GM19468 (cell line): Measurements from ENCODE around the gene LDLRAD4.

ENCODE experiments used
- ATAC-seq: cut with Tn5 transposase; IDR thresholded peaks from one replicate; pipeline ENCODE4 v1.9.1; 2021; ENCODE audit warnings: mild to moderate bottlenecking, moderate library complexity, moderate number of reproducible peaks; ENCODE audit not compliant: unreplicated experiment; ENCODE audit errors: extremely low read depth

The LDLRAD4 gene

DNA sequence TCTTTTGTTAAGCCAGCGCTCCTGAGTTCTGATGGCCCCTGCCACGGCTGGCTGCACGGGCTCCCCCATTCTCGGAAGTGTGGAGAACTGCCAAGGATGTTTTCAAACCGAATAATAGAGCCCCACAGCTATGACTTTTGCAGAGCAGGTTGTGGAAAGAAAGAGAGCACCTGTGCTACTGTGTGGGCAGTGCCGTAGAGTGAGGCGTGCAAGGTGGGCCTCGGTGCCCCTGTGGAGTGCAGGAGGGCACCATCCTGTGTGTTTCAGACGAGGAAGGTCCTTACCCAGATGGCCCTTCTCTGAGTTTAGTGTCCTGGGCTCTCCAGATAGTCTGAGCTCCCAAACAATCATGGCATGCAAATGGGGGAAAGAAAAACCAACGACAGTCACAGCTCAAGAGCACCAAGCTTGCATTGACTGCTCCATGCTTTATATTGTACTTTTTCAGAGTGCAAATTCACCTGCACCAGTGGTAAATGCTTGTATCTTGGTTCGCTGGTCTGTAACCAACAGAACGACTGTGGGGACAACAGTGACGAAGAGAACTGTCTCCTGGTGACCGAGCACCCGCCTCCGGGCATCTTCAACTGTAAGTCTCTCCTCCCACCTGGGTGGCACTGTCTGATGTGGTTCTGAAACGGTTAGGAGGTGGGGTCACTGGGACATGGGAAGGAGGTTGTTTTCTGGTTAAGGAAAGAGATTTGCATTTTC, 219.4 kb downstream of the LDLRAD4 start:
- ATAC-seq = no peak

GRCh38 chr18:13438507-13439056, 220.0 kb downstream of the LDLRAD4 start:
- ATAC-seq = no peak

DNA sequence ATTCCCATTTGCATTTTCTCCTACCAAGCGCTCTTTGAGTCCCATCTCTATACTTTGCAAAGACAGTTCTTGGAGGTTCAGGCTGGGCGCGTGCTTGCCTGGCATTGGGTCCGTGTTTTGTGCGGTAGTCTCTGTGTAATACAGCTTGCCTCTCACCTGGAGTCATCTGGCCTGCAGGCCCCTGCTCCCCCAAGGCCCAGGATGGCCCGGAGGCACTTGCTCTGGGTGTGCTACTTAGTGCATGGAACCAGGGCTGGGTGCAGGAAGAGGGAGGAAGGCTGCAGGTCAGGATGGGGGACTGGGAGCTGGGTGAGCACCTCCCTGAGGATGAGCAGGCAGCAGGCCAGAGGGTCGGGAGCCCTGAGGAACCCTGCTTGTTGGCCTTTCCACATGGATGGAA, 220.9 kb downstream of the LDLRAD4 start:
- ATAC-seq = no peak

DNA sequence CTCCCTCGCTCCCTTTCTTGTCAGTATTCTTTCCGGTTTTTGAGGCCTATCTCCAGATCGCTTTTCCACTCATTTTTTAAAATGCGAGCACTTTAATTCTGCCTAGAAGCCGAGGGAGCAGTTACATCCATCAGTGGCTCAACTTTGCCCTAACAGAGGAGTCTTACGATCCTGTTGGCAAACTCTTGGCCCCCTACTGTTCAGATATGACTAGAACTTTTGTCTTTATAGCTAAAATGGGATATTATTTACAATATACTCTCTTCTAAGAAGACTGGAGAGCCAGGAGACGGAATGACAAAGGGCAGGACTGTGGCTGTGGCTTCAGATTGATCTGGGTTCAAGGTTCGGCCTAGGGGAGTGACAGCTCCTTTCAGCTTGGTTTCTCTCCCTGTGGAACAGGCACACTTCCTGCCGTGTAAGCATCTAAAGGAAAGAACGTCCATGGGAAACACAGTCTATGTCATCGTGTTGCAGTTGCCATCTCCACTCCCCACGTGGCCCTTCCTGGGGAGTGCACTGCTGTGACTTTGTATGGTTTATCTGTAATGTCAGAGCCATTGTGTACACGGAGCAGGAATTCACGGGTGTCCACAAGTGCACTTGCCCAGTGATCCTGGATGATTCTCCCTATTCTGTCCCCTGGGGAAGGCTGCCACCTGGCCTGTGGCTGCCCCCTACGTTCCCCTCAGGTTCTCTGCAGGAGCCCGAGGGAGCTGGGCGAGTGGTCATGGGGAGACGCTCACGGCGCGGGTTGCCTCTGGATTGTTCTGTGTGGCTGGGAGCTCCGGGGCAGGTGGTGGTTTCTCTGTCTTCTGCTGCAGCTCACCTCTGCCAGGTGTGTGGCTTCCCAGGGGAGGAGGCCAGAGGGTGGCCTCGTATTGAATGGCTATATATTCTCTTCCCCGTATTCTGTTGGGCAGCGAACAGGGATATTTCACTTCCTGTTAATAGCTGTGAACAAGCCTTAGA, 222.0 kb downstream of the LDLRAD4 start:
- no peak for ATAC-seq

- ATAC-seq = no peak
Measured at GRCh38 chr18:13441736-13442135, 223.2 kb downstream of the LDLRAD4 start.

DNA sequence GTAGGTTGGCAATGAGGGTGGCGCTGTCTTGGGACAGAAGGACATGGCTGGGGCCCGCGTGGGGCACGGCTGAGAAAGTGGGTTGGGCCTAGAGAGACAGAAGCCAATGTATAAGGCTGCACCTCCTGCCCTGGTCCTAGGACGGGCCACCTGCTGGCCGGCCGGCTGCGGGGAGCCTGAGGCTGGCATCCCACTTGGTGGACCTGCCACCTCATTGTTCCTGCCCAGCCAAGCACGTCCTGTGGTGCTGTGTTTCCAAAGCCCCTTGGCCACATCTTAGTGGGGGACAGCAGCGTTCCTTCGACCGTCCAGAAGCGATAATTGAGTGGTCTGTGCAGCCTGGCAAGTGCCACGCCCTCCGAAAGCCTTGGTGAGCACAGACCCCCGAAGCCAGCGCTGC, 223.9 kb downstream of the LDLRAD4 start:
- ATAC-seq = no peak

DNA sequence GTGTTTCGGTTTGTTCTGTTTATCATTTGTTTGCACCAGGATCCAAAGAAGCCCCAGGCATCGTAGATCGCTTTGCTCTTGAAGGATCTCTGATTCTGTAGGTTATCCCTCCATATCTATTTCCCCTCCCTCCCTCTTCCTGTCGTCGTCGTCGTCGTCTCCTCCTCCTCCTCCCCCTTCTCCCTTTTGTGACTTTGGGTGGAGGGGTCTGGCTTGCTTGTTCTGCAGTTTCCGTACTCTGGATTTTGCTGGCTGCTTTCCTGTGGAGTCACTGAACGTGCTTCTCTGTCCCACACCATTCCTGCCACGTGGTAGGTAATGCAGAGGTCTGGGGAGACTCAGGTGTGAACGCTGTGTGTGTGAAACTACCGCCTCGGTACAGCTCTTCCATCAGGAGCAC, 225.0 kb downstream of the LDLRAD4 start:
- ATAC-seq = no peak

- no peak for ATAC-seq
Measured at GRCh38 chr18:13444430-13445240, 226.1 kb downstream of the LDLRAD4 start.

DNA sequence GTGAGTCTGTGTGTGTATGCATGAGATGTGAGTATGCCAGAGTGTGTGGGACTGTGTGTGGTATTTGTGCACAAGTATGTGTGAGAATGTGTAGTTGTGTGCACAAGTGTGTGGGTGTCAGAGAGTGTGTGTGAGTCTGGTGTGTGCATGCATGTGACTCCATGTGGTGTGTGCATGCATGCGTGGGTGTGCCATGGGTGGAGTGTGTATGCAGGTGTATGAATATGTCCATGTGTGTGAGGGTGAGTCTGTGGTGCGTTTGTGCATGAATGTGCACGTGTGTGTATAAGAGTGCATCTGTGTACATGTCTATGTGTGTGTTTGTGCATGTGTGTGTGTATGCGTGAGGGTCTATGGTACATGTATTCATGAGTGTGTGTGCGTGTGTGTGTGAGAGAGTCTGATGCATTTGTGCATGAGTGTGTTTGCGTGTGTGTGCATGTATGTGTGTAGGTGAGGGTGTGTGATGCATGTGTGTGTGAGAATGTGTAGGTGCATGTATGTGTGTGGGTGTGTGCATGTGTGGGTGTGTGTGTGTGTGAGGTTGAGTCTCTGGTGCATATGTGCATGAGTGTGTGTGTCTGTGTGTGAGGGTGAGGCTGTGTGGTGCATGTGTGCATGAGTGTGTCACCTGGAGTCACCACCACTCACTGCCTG, 226.8 kb downstream of the LDLRAD4 start:
- no peak for ATAC-seq

DNA sequence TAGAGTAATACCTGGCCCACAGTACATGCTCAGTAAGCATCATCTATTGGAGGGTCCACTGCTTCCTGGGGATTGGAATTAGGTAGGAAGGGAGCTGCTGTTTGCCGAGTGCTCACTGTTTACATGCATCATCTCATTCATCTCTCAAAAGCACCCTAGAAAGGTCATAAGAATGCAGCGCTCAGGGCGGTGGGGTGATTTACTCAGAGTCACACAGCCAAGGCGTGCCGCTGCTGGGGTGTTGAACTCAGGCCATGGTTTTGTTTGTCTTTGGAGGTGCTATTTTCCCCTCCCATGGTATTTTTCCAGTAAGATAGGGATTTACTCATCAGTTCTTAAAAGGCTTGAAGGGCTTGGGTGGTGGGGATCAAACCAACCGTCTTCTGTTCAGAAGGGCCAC, 227.5 kb downstream of the LDLRAD4 start:
- ATAC-seq = no peak

- no peak for ATAC-seq
Measured at GRCh38 chr18:13446610-13447461, 228.3 kb downstream of the LDLRAD4 start.

DNA sequence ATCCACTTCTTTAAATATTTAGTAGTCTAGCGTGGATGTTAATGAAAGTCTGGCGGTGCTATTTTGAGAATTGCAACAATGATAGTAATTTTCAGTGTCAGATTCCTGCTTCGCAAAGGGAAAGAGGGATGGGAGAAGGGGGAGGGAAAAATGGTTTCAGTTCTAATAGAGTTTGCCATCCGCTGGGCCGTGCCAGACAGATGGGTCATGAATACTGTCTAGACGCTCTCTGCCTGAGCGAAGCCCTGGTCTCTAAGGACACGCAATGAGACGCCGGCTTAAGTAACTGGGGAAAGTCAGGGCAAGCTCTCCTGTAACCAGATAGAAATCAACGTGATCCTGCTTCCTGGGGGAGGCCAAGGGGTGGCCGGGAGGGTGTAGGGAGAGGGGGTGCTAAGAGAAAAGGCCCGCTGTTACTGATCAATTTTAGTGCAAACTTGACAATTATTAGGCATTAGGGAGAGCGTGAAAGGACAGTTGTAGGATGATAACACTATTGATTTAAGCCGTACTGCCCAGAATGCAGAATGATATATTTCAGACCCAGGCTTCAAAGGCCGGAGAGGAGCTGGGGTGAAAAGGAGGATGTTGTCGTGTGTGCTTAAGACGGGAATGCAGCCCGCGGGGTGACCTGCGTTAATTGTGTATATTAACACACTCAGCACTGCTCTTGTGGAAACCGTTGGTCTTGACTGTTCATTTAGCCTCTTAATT, 229.2 kb downstream of the LDLRAD4 start:
- no peak for ATAC-seq

DNA sequence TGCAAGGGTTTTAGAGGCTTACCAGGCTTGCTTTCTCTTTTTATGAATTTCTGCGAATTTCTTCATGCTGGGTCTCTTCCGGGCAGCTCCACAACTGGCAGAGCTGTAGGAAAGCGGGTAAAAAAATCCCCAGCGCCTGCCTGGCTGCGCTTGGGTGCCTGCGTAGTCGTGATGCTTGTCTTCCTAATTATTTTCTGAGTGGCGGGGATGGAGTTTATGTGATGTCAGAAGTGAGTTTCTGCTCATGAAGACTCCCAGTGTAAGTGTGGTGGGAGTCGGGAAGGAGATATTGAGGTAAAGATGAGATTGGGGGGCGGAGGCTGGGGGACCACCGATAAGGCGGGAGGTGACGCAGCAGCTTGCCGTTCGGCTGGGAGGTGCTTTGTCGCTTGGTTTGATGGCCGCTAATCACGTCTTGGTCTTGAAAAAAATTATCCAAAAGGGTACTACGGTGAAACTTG, 229.8 kb downstream of the LDLRAD4 start:
- no peak for ATAC-seq

DNA sequence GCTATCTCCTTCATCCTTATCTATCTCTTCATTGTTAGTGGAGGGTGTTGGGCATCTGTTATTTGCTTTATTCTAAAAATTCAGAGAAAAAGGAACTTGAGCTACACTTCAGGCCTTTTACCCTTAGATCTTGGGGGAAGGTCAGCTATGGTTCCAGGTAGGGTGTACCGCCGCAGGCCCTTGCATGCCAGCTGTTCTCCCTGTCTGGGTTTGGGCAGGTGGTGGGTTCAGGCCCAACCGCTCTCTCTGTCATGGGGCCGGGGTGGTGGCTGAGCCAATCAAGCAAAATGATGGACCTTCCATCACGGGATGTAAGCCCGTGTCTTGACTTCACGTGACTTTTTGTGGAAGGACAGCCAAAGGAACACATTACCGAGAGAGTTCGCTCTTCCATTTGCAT, 231.1 kb downstream of the LDLRAD4 start:
- no peak for ATAC-seq

- ATAC-seq = no peak
Measured at GRCh38 chr18:13450289-13451212, 232.0 kb downstream of the LDLRAD4 start.

GRCh38 chr18:13451213-13451540, 232.6 kb downstream of the LDLRAD4 start:
- no peak for ATAC-seq

GRCh38 chr18:13451661-13452387, 233.3 kb downstream of the LDLRAD4 start:
- ATAC-seq = no peak
